Muscle of leg (tissue), 16 donors: ENCODE results near the gene SCRT2. TPM values are rescaled to one million over a fixed set of nuclear protein-coding genes. Genes with fewer than 3 reads are reported as not detected.
"Not testable (repeated sequence)": the region's sequence is repeated elsewhere in the genome, so short reads cannot be mapped to it uniquely, and the experiment has no call there.

ENCODE experiments used
- DNase-seq: peaks from one replicate; pipeline ENCODE4 v3.0.0; 2013
- H3K27ac ChIP-seq: one replicate; pipeline ENCODE4 v1.5.1; 2013; ENCODE audit warnings: mild to moderate bottlenecking, low read length, control low read depth
- H3K27me3 ChIP-seq: one replicate; pipeline ENCODE4 v1.6.1; 2013; ENCODE audit warnings: low read length; ENCODE audit not compliant: control insufficient read depth, insufficient read depth
- H3K36me3 ChIP-seq: one replicate; pipeline ENCODE4 v1.6.1; 2013; ENCODE audit warnings: low read length; ENCODE audit not compliant: control insufficient read depth, insufficient read depth
- H3K4me1 ChIP-seq: one replicate; pipeline ENCODE4 v1.6.1; 2013; ENCODE audit warnings: low read length; ENCODE audit not compliant: control insufficient read depth, insufficient read depth
- H3K4me3 ChIP-seq: one replicate; pipeline ENCODE4 v1.5.1; 2013; ENCODE audit warnings: low read length, control low read depth
- H3K9me3 ChIP-seq: replicated peaks from 2 replicates; pipeline ENCODE4 v1.6.1; 2013; ENCODE audit warnings: low read depth, low read length; ENCODE audit not compliant: control insufficient read depth
- WGBS: methylation state at CpG from one replicate; pipeline ENCODE4 v1.1.5; 2013; ENCODE audit warnings: missing lambda C conversion rate; ENCODE audit not compliant: insufficient coverage; 5-methylcytosine and 5-hydroxymethylcytosine counted together
- long read RNA-seq, 11 donors: transcript quantifications; one replicate each; lab custom pipeline, GENCODE V29; 2026
- polyA plus RNA-seq, 8 donors: library from polyadenylated mRNA; unstranded; fragments of 120-200 nt; gene quantifications; one replicate each; pipeline versions ENCODE4 v1.2.1 to v1.2.3, GENCODE V29; 2013; ENCODE audit warnings: inconsistent platforms in 1 of 8, low replicate concordance in 1 of 8; ENCODE audit not compliant: insufficient read length in 8 of 8, insufficient read depth in 1 of 8
- total RNA-seq: library from RNA; stranded (reverse); fragments of 120-200 nt; gene quantifications from one replicate; pipeline ENCODE4 v1.2.4, GENCODE V29; 2013

SCRT2 gene
- not detected for total RNA-seq
- polyA plus RNA-seq: under 1 TPM in 1 of 8 donors, not detected in 7; 0.05 TPM
- long read RNA-seq, donor 1: 0 reads
- long read RNA-seq, donor 2: 0 reads
- long read RNA-seq, donor 3: 0 reads
- long read RNA-seq, donor 4: 0 reads
- long read RNA-seq, donor 5: 0 reads
- long read RNA-seq, donor 6: 0 reads
- long read RNA-seq, donor 7: 0 reads
- long read RNA-seq, donor 8: 0 reads
- long read RNA-seq, donor 9: 0 reads
- long read RNA-seq, donor 10: 0 reads
- long read RNA-seq, donor 11: 0 reads

GRCh38 chr20:675453-676314, at the start of gene SCRT2:
TSS of gene SCRT2 (minus strand) at chr20:675802. CDS start at chr20:675601, 201 bp downstream.
- Histone ChIP-seq H3K27ac (no peak within 1 kb of the TSS), H3K4me1 (peaks cover 15% of the 10 kb centered on the region), H3K27me3 (peaks cover 64% of the 10 kb centered on the region), H3K36me3 (no peaks in the 10 kb centered on the region), H3K4me3 (no peak within 1 kb of the TSS), H3K9me3 (no peaks in the 10 kb centered on the region)
- 0% methylated on average over 66 of the region's 69 CpGs for WGBS
- peak; percentile 94 for DNase-seq

DNA sequence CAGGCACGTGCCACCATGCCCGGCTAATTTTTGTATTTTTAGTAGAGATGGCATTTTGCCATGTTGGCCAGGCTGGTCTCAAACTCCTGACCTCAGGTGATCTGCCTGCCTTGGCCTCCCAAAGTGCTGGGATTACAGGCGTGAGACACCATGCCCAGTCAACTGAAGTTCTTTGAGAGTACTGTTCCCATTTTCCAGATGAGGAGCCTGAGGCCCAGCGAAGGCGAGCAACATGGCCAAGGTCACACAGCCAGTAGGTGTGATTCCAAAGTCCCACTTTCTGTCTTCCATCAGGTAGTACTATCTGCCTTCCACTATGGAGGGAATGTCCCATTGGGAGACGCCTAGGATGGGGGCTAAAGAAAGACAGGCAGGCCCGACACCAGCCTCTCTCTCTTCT, 49.2 kb upstream of the SCRT2 start:
- H3K27ac ChIP-seq, H3K9me3 ChIP-seq, DNase-seq, H3K4me3 ChIP-seq, H3K36me3 ChIP-seq, H3K4me1 ChIP-seq: not testable (repeated sequence)
- H3K27me3 ChIP-seq: peaks cover 48% of the 10 kb centered on the region
- WGBS: 82% methylated on average over 7 of the region's 7 CpGs

DNA sequence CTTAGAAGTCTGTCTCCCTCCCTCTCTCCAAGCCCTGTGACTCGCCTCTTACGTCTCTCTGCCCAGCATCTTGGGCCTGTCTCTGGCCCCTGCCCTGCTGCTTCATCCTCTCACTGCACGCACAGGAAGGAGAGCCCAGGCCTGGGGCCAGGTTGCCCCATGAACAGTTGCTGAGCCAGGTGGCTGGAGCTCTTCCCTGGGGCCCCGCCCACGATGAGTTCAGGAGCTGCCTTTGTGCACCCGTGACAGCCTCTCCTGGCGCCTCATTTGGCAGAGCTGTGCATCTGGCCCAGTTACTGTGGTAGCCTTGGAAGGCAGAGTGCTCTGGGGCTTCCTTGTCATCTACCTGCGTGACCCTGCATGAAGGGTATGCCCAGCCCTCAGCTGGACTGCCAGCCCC, 48.2 kb upstream of the SCRT2 start:
- 40% methylated on average over 8 of the region's 8 CpGs for WGBS
- Histone ChIP-seq H3K4me3 (no peak overlapping the region), H3K36me3 (no peaks in the 10 kb centered on the region), H3K4me1 (peaks cover 4% of the 10 kb centered on the region), H3K9me3 (no peaks in the 10 kb centered on the region), H3K27ac (no peak overlapping the region), H3K27me3 (peaks cover 45% of the 10 kb centered on the region)
- no peak for DNase-seq

DNA sequence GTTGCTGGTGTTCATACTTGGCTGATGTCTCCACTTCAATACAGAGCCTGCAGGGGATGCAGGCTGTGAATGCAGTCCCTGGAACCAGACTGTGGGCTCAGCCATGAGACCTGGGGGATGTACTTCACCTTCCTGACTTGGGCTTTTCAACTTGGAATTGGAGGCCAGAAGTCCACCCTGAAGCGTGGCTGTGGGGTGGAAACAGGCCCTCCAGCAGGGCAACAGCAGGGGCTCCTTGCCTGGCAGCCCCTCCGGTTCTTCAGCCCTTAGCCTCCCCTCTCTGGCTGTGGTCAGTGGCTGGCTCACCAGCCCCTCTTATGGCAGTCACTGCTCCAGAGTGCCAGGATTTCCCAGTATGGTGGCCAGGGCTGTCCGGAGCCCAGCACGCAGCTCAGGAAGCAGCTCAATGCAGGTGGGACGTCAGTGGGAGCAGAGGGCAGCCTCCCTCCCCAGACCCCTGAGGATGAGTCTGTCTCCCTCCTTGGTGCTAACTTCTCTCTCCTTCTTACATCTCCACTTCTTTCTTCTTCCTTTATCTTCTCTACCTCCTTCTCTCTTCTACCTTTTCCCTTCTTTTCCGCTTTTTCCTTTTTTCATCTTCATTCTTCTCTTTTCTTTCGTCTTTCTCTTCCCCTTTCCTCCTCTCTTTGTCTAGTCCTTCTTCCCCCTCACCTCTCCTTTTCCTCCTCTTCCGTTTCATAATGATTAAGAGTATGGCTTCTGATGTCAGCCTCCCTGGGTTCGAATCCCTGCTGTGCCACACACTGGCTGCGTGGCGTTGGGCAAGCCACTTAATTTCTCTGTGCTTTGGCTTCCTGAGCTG, 47.4 kb upstream of the SCRT2 start:
- H3K27me3 ChIP-seq: peaks cover 38% of the 10 kb centered on the region
- WGBS: 67% methylated on average over 8 of the region's 11 CpGs
- no peaks in the 10 kb centered on the region for H3K36me3 ChIP-seq
- H3K27ac ChIP-seq: no peak overlapping the region
- H3K4me3 ChIP-seq: no peak overlapping the region
- H3K4me1 ChIP-seq: no peaks in the 10 kb centered on the region
- no peak for DNase-seq
- no peaks in the 10 kb centered on the region for H3K9me3 ChIP-seq

- Histone ChIP-seq H3K9me3 (no peaks in the 10 kb centered on the region), H3K36me3 (no peaks in the 10 kb centered on the region), H3K4me3 (no peak overlapping the region), H3K27ac (no peak overlapping the region), H3K4me1 (no peaks in the 10 kb centered on the region), H3K27me3 (peaks cover 32% of the 10 kb centered on the region)
- 89% methylated on average over 2 of the region's 4 CpGs for WGBS
- DNase-seq: no peak
Measured at GRCh38 chr20:721876-722275, 46.3 kb upstream of the SCRT2 start.

DNA sequence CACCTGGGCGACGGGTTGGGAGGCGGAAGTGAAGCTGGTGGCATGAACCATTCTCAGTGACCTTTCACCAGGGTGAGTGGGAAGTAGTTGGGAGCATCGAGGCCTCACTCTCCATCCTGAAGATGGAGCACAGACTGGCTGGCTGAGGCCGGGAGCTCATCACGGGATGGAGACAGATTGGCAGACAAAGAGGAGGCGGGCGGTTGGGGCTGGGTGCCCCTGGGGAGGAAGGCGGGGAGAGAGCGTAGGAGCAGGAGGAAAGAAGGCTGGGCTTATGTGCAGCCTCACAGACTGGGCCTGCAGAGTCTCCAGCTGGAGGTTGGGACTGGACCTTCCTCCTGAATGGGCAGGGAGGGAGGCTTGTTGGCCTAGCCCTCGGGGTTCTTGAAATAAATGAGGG, 44.2 kb upstream of the SCRT2 start:
- Histone ChIP-seq H3K9me3 (no peaks in the 10 kb centered on the region), H3K4me3 (no peak overlapping the region), H3K36me3 (no peaks in the 10 kb centered on the region), H3K4me1 (no peaks in the 10 kb centered on the region), H3K27me3 (peaks cover 22% of the 10 kb centered on the region), H3K27ac (no peak overlapping the region)
- DNase-seq: peak; percentile 36
- WGBS: 28% methylated on average over 10 of the region's 11 CpGs

GRCh38 chr20:719068-719467, 43.5 kb upstream of the SCRT2 start:
- Histone ChIP-seq H3K36me3 (no peaks in the 10 kb centered on the region), H3K4me1 (no peaks in the 10 kb centered on the region), H3K27ac (no peak overlapping the region), H3K27me3 (peaks cover 20% of the 10 kb centered on the region), H3K4me3 (no peak overlapping the region), H3K9me3 (no peaks in the 10 kb centered on the region)
- DNase-seq: no peak
- 77% methylated on average over 3 of the region's 5 CpGs for WGBS

DNA sequence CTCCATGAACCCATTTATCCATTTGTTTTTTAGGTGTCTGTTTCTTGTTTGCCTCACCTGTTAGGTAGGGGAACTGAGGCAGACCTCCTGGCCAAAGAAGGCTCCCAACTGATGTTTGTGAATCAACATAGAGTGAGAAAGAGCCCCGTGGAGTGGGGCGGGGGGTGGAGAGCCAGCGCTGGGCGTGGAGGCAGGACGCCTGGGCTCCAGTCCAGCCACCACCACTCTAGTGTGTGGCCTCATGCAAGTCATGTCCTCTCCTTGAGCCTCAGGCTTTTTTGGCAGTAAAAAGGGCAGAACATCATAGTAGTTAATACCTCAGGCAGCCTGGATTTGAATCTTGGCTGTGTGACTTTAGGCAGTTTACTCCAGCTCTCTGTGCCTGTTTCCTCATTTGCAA, 42.2 kb upstream of the SCRT2 start:
- Histone ChIP-seq H3K9me3 (no peaks in the 10 kb centered on the region), H3K27me3 (peaks cover 17% of the 10 kb centered on the region), H3K4me3 (no peak overlapping the region), H3K27ac (no peak overlapping the region), H3K36me3 (no peaks in the 10 kb centered on the region), H3K4me1 (no peaks in the 10 kb centered on the region)
- WGBS: no CpG with 5 or more reads among the region's 5 CpGs
- DNase-seq: no peak

DNA sequence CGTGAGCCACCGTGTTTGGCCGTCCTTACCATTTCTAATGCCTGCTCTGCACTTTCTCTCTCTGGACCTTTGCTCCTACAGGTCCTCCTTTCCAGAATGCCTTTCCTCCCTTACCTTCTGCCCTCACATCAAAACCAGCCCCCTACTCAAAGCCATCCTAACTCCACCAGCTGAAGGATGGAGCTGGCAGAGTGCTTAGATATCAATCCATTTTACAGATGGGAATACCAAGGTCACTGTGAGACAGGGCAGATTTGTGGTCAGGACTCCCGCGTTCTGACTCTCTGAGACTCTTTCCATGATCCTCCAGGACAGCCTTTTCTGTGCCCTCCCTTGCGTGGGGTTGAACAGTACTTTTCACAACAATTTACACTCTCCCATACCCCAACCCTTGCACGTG, 41.7 kb upstream of the SCRT2 start:
- WGBS: 83% methylated on average over 7 of the region's 7 CpGs
- Histone ChIP-seq H3K36me3 (no peaks in the 10 kb centered on the region), H3K4me1 (no peaks in the 10 kb centered on the region), H3K4me3 (no peak overlapping the region), H3K27me3 (peaks cover 14% of the 10 kb centered on the region), H3K27ac (no peak overlapping the region), H3K9me3 (no peaks in the 10 kb centered on the region)
- no peak for DNase-seq

DNA sequence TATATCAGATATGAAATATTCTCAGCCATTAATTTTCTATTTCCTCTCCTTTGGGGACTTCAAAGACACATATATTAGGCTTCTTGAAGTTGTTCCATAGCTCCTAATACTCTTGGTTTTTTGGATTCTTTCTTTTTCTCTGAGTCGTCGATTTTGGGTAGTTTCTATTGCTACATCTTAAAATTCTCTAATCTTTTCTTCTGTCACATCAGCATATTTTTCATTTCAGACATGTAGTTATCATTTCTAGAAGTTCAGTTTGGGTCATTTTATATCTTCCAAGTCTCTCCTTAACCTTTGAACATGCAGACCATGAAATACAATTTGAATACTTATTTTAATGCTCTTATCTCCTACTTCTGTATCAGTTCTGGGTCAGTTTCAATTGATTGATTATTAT, 38.9 kb upstream of the SCRT2 start:
- no peak overlapping the region for H3K4me3 ChIP-seq
- no peaks in the 10 kb centered on the region for H3K36me3 ChIP-seq
- peaks cover under 1% of the 10 kb centered on the region for H3K9me3 ChIP-seq
- no CpG with 5 or more reads among the region's 2 CpGs for WGBS
- no peak for DNase-seq
- H3K4me1 ChIP-seq: no peaks in the 10 kb centered on the region
- H3K27ac ChIP-seq: no peak overlapping the region
- H3K27me3 ChIP-seq: peaks cover 35% of the 10 kb centered on the region
